Upper lobe of right lung (tissue), 1 donor: ENCODE measurements around the gene RIMKLA. TPM values are rescaled to one million over a fixed set of nuclear protein-coding genes. Genes with fewer than 3 reads are reported as not detected.

Source experiments
- ATAC-seq: fragments of 200-7000 bp; cut with Tn5 transposase; one replicate; pipeline ENCODE4 v1.9.1; 2020; ENCODE audit warnings: mild to moderate bottlenecking, moderate library complexity
- DNase-seq: peaks from one replicate; pipeline ENCODE4 v3.0.0-alpha.2; 2020
- H3K27ac ChIP-seq: fragments of 200-600 bp; one replicate; pipeline ENCODE4 v1.8.0; 2022
- H3K27me3 ChIP-seq: fragments of 200-600 bp; one replicate; pipeline ENCODE4 v1.8.0; 2022; ENCODE audit warnings: mild to moderate bottlenecking
- H3K36me3 ChIP-seq: fragments of 200-600 bp; one replicate; pipeline ENCODE4 v1.8.0; 2022
- H3K4me1 ChIP-seq: fragments of 200-600 bp; one replicate; pipeline ENCODE4 v1.8.0; 2022
- H3K4me3 ChIP-seq: fragments of 200-600 bp; one replicate; pipeline ENCODE4 v1.8.0; 2022; ENCODE audit warnings: mild to moderate bottlenecking
- H3K9me3 ChIP-seq: fragments of 200-600 bp; one replicate; pipeline ENCODE4 v1.8.0; 2022
- CTCF ChIP-seq: fragments of 200-600 bp; IDR thresholded peaks from one replicate; pipeline ENCODE4 v1.8.0; 2022; ENCODE audit warnings: antibody characterized with exemption
- intact Hi-C: fragments of 100-400 bp; cut with DNase I; formaldehyde crosslinking; loops from one replicate; pipeline ENCODE4 v1.11.0; 2022
- total RNA-seq: library from RNA; stranded (reverse); fragmentation: NEBNext Ultra II Directional; extraction: Animal tissue kit (Norgen Biotek cat#: 25700); gene quantifications from one replicate; pipeline ENCODE4 v1.2.1, GENCODE V29; 2021
- donor health status: DM: no; HTN: yes; CAD: no; lungs with severe emphysema.

The RIMKLA gene
- total RNA-seq, 1 donor from 2014 or later, result 10.4 TPM

DNA sequence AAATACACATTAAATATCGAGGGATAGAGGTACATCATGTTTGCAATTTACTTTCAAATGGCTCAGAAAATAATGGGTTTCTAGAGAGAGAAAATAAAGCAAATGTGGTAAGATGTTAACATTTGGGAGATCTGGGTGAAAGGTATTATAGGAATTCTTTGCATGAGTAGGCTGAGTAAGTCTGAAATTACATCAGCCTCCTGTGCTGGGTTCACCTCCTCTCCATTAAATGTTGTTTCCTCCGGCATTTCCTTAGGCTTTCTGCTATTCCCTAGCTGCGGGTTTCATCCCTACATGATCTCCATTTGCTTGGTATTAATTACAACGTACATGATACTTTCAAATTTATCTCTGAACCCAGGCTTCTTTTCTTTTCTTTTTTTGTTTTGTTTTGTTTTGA lies 43.6 kb downstream of the RIMKLA start:
- no peak overlapping the region for H3K27ac ChIP-seq
- TF ChIP-seq CTCF, result no peak
- ATAC-seq (no peak), DNase-seq (no peak)
- no peak overlapping the region for H3K4me3 ChIP-seq
- H3K36me3 ChIP-seq, result no peaks in the 10 kb centered on the region
- intact Hi-C loops, result no loop called here
- peaks cover 12% of the 10 kb centered on the region for H3K4me1 ChIP-seq
- H3K9me3 ChIP-seq, result no peaks in the 10 kb centered on the region
- H3K27me3 ChIP-seq, result no peaks in the 10 kb centered on the region

- Histone ChIP-seq H3K4me3 (no peak overlapping the region), H3K27ac (no peak overlapping the region), H3K27me3 (no peaks in the 10 kb centered on the region), H3K9me3 (no peaks in the 10 kb centered on the region), H3K36me3 (no peaks in the 10 kb centered on the region), H3K4me1 (no peaks in the 10 kb centered on the region)
- intact Hi-C loops, result no loop called here
- TF ChIP-seq CTCF, result no peak
- DNase-seq (no peak), ATAC-seq (no peak)
Observed at GRCh38 chr1:42427240-42427639, 46.6 kb downstream of the RIMKLA start.

- DNase-seq (no peak), ATAC-seq (no peak)
- intact Hi-C loops, result no loop called here
- Histone ChIP-seq H3K27me3 (no peaks in the 10 kb centered on the region), H3K27ac (no peak overlapping the region), H3K36me3 (no peaks in the 10 kb centered on the region), H3K4me3 (no peak overlapping the region), H3K4me1 (no peaks in the 10 kb centered on the region), H3K9me3 (no peaks in the 10 kb centered on the region)
- TF ChIP-seq CTCF, result no peak
Observed at GRCh38 chr1:42429603-42430002, 49.0 kb downstream of the RIMKLA start.

DNA sequence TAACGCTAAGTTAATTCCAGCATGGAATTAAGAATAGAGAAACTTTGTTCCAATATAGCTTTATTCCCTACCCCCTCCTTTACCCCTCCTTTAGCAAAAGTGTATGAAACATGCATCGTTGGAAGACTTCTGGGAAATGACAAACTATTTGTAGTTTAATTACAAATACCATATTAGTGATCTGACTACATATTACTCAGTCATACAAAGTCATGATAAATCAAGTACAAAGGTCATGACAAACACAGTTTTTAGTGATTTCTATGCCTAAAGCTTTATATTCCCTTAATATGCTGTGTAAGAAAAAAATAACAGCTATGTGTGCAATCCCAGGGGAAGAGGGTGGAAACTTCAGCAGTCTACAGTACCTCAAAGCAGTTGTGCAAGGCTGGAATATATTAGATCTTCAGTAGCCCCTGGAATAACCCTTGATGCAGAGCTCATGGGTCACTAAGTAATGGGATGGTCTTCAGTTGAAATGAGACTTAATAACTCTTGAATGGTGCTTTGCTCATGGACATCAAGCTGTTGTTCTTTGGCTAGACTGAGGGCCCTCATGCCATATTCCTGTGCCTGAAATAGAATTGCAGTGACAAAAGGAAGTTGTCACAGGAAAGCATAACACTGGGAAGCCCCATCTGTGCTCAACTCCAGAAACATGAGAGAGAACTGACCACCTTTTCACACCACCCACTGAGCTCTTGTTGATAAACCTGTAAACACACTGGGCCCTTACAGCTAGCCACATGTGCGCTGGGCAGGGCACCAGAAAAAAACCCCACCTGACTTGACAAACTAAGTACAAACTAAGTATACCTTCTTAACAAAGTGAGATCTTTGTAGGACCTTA lies 49.9 kb downstream of the RIMKLA start:
- Histone ChIP-seq H3K36me3 (no peaks in the 10 kb centered on the region), H3K9me3 (no peaks in the 10 kb centered on the region), H3K4me1 (no peaks in the 10 kb centered on the region), H3K27ac (no peak overlapping the region), H3K27me3 (no peaks in the 10 kb centered on the region), H3K4me3 (no peak overlapping the region)
- ATAC-seq (no peak), DNase-seq (no peak)
- intact Hi-C loops, result no loop called here
- TF ChIP-seq CTCF, result no peak

GRCh38 chr1:42431514-42431913 lies 50.9 kb downstream of the RIMKLA start:
- Histone ChIP-seq H3K4me1 (no peaks in the 10 kb centered on the region), H3K36me3 (no peaks in the 10 kb centered on the region), H3K9me3 (no peaks in the 10 kb centered on the region), H3K27me3 (no peaks in the 10 kb centered on the region), H3K27ac (no peak overlapping the region), H3K4me3 (no peak overlapping the region)
- intact Hi-C loops, result no loop called here
- no peak for TF ChIP-seq CTCF
- no peak for DNase-seq
- ATAC-seq, result no peak
